Heart left ventricle (tissue), 16 donors: Measurements from ENCODE around the gene BMPR1B. TPM values are rescaled to one million over a fixed set of nuclear protein-coding genes. Genes with fewer than 3 reads are reported as not detected.

Experiments used
- ATAC-seq, 4 donors: fragments of 200-7000 bp; cut with Tn5 transposase; one replicate each; pipeline ENCODE4 v1.9.1; 2020 to 2022; ENCODE audit warnings: moderate library complexity in 4 of 4, mild to moderate bottlenecking in 3 of 4, moderate number of reproducible peaks in 1 of 4
- DNase-seq, 5 donors: peaks; one replicate each; pipeline ENCODE4 v3.0.0-alpha.2; 2020
- H3K27ac ChIP-seq, 12 donors: fragments of 200-600 bp; sonication (generic) in 4 of 12; one replicate each; pipeline versions ENCODE4 v1.5.0 to v1.8.0; 2016 to 2022; ENCODE audit warnings: mild to moderate bottlenecking in 2 of 12
- H3K27me3 ChIP-seq, 9 donors: fragments of 200-600 bp; sonication (generic) in 2 of 9; one replicate each; pipeline versions ENCODE4 v1.5.1 to v1.8.0; 2016 to 2022; ENCODE audit warnings: mild to moderate bottlenecking in 3 of 9
- H3K36me3 ChIP-seq, 9 donors: fragments of 200-600 bp; sonication (generic) in 2 of 9; one replicate each; pipeline versions ENCODE4 v1.5.0 to v1.8.0; 2018 to 2022; ENCODE audit warnings: mild to moderate bottlenecking in 2 of 9
- H3K4me1 ChIP-seq, 12 donors: fragments of 200-600 bp; sonication (generic) in 4 of 12; one replicate each; pipeline versions ENCODE4 v1.5.0 to v1.8.0; 2016 to 2022; ENCODE audit warnings: mild to moderate bottlenecking in 3 of 12
- H3K4me3 ChIP-seq, 12 donors: fragments of 200-600 bp; sonication (generic) in 4 of 12; one replicate each; pipeline versions ENCODE4 v1.5.0 to v1.8.0; 2017 to 2022; ENCODE audit warnings: mild to moderate bottlenecking in 9 of 12, moderate library complexity in 4 of 12
- H3K9me3 ChIP-seq, 12 donors: fragments of 200-600 bp; sonication (generic) in 4 of 12; one replicate each; pipeline versions ENCODE4 v1.5.0 to v1.8.0; 2016 to 2022; ENCODE audit warnings: mild to moderate bottlenecking in 1 of 12
- CTCF ChIP-seq, 12 donors: fragments of 200-600 bp; sonication (generic) in 4 of 12; IDR thresholded peaks; one replicate each; pipeline versions ENCODE4 v1.5.0 to v1.8.0; 2018 to 2022; ENCODE audit warnings: antibody characterized with exemption in 12 of 12, mild to moderate bottlenecking in 5 of 12
- POLR2A ChIP-seq, 2 donors: fragments of 450-650 bp; IDR thresholded peaks; one replicate each; pipeline ENCODE4 v1.6.1; 2017; ENCODE audit warnings: antibody characterized with exemption in 2 of 2, mild to moderate bottlenecking in 2 of 2, moderate library complexity in 2 of 2
- WGBS, 4 donors: extraction: QIAGEN DNeasy Blood & Tissue Kit in 2 of 4; methylation state at CpG; one replicate each; pipeline versions ENCODE4 v1.1.5 to v1.1.7; 2013 to 2018; 5-methylcytosine and 5-hydroxymethylcytosine counted together
- intact Hi-C, 10 donors: fragments of 100-400 bp; cut with DNase I; formaldehyde crosslinking; loops; one replicate each; pipeline versions ENCODE4 v1.11.1 to v1.14.2; 2022
- polyA plus RNA-seq, 2 donors: library from polyadenylated mRNA; stranded (reverse); fragments of 200-250 nt; gene quantifications; one replicate each; pipeline ENCODE4 v1.2.3, GENCODE V29; 2013
- total RNA-seq, 9 donors: library from RNA; depleted of rRNA in 2 of 9; stranded (reverse); fragments of >200 nt in 2 of 9; fragmentation: NEBNext Ultra II Directional in 3 of 9; extraction: Animal tissue kit (Norgen Biotek cat#: 25700) in 3 of 9; gene quantifications; one replicate each; pipeline versions ENCODE4 v1.1.0 to v1.2.4, GENCODE V29; 2016 to 2023
- donor health status: ischemic (EF 13 %, LVEDD 7.1; RV severe dilation, severe dysfunction).
- donor health status: healthy with polysubstance abuse.
- donor health status: DM: no; HTN: yes; CAD: no.
- donor health status: DM: no; HTN: no; CAD: no.
- donor health status: ischemic (EF 25% LVEDD 6.9; RV normal size, moderate dysfunction).
- donor health status: ischemic (EF 25% LVEDD 5.7; RV mildly dilated, moderate dysfunction).
- donor health status: healthy.
- donor health status: DM: yes; HTN: yes; CAD: no.
- donor health status: ischemic (EF 35%, LVEDD 5.7; RV mildly dilated, moderate dysfunction).
- donor health status: nonischemic (EF 11% LVEDD 7.7; RV severe dilation, severe dysfunction).
- donor health status: DM: yes; HTN: yes; CAD: no.
- donor health status: PGD.
- donor health status: ischemic (EF 29% LVEDD 5.4; RV normal size, mild dysfunction).
- donor health status: nonischemic (EF 23%, LVEDD 6.1; RV moderate dilation, normal function).

BMPR1B gene
- total and polyA plus RNA-seq, 11 donors = 0.29 to 7.6 (median 3.8) TPM

- Histone ChIP-seq H3K9me3 (peaks cover 0 to 7% (median 0%) of the 10 kb centered on the region in 12 donors), H3K36me3 (no peaks in the 10 kb centered on the region), H3K27me3 (no peaks in the 10 kb centered on the region), H3K27ac (no peak overlapping the region), H3K4me1 (no peaks in the 10 kb centered on the region), H3K4me3 (no peak overlapping the region)
- DNase-seq (no peak), ATAC-seq (no peak)
- intact Hi-C loops = no loop called here
- TF ChIP-seq CTCF (IDR thresholded peaks at IDR 0.05) = no peak
- TF ChIP-seq POLR2A (IDR thresholded peaks at IDR 0.05) = no peak
These were observed 270.3 kb downstream of the BMPR1B start for GRCh38 chr4:95027905-95028618.

DNA sequence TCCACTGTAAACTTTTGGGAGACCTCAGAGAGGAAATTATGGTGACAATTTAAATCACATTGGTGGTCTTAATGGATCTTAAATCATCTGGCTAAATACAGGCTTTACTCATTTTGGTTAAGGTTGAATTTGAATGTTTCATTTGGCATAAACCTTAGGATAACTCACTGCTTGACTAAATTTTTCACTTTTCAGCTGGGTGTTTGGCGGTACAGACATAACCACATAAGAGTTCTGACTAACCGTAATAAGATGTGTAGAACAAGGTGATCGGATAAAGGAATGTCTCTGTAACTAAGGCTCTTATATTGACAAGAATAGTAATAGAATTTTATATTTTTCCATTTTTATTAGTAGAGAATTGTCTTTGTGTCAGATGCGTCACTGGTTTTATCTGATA, 281.0 kb downstream of the BMPR1B start:
- DNase-seq (no peak), ATAC-seq (no peak)
- Histone ChIP-seq H3K4me3 (no peak overlapping the region), H3K36me3 (no peaks in the 10 kb centered on the region), H3K9me3 (peaks cover 0 to 11% (median 0%) of the 10 kb centered on the region in 12 donors), H3K27me3 (no peaks in the 10 kb centered on the region), H3K27ac (no peak overlapping the region), H3K4me1 (no peaks in the 10 kb centered on the region)
- TF ChIP-seq POLR2A (IDR thresholded peaks at IDR 0.05) (no peak), CTCF (IDR thresholded peaks at IDR 0.05) (no peak)
- WGBS, 4 donors = 95 to 97% (median 96%) methylated on average over 4 of the region's 4 CpGs
- intact Hi-C loops = no loop called here

GRCh38 chr4:95044324-95044837, 286.6 kb downstream of the BMPR1B start:
- intact Hi-C loops = no loop called here
- TF ChIP-seq POLR2A (IDR thresholded peaks at IDR 0.05) = no peak
- TF ChIP-seq CTCF (IDR thresholded peaks at IDR 0.05) = no peak
- Histone ChIP-seq H3K27ac (no peak overlapping the region), H3K4me3 (no peak overlapping the region), H3K4me1 (no peaks in the 10 kb centered on the region), H3K9me3 (no peaks in the 10 kb centered on the region), H3K27me3 (no peaks in the 10 kb centered on the region), H3K36me3 (no peaks in the 10 kb centered on the region)
- ATAC-seq = no peak
- no peak for DNase-seq
- WGBS, 4 donors = 58 to 65% (median 64%) methylated on average over 5 of the region's 5 CpGs

GRCh38 chr4:95045429-95045828, 287.7 kb downstream of the BMPR1B start:
- TF ChIP-seq POLR2A (IDR thresholded peaks at IDR 0.05) = no peak
- TF ChIP-seq CTCF (IDR thresholded peaks at IDR 0.05) = no peak
- Histone ChIP-seq H3K4me1 (no peaks in the 10 kb centered on the region), H3K4me3 (no peak overlapping the region), H3K9me3 (no peaks in the 10 kb centered on the region), H3K27me3 (no peaks in the 10 kb centered on the region), H3K36me3 (no peaks in the 10 kb centered on the region), H3K27ac (no peak overlapping the region)
- 54 to 65% (median 58%) methylated on average over 3 of the region's 3 CpGs for WGBS, 4 donors
- intact Hi-C loops = no loop called here
- ATAC-seq (no peak), DNase-seq (no peak)
